Mammary epithelial cell (primary cell): ENCODE results near the gene LTBP4.

ENCODE experiments used
- EZH2 ChIP-seq: IDR thresholded peaks from 2 replicates; pipeline ENCODE4 v1.6.1; 2012; ENCODE audit warnings: low read length, inconsistent platforms, borderline replicate concordance
- TF ChIP-seq, protein P1 (sequence below), 2 donors: IDR thresholded peaks in 1 of 2; conservative IDR thresholded peaks in 1 of 2; 2 replicates each; pipeline ENCODE4 v1.5.1; 2011 to 2012; ENCODE audit warnings: inconsistent platforms in 2 of 2, low read length in 2 of 2, mild to moderate bottlenecking in 2 of 2, control low read depth in 1 of 2, low read depth in 1 of 2; ENCODE audit not compliant: insufficient read depth in 1 of 2; ENCODE audit errors: extremely low read depth in 1 of 2

DNA sequence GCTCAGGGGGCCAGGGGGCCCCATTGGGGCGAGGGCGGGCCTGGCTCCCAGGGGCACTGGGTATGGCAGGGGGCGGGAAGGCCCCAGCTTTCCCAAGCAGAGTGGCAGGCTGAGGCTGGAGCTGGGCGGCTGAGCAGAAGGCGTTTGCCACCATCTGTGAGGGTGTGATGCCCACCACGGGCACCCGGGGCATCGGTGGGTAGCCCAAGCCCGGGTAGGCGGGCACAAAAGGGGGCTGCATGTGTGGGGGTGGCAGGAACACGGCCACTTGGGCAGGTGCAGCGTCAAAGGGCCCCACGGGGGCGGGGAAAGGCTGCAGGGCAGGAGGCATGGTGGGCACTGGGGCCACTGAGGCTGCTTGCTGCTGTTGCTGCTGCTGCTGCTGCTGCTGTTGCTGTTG, 66.4 kb downstream of the LTBP4 start:
- TF ChIP-seq, protein P1, sequence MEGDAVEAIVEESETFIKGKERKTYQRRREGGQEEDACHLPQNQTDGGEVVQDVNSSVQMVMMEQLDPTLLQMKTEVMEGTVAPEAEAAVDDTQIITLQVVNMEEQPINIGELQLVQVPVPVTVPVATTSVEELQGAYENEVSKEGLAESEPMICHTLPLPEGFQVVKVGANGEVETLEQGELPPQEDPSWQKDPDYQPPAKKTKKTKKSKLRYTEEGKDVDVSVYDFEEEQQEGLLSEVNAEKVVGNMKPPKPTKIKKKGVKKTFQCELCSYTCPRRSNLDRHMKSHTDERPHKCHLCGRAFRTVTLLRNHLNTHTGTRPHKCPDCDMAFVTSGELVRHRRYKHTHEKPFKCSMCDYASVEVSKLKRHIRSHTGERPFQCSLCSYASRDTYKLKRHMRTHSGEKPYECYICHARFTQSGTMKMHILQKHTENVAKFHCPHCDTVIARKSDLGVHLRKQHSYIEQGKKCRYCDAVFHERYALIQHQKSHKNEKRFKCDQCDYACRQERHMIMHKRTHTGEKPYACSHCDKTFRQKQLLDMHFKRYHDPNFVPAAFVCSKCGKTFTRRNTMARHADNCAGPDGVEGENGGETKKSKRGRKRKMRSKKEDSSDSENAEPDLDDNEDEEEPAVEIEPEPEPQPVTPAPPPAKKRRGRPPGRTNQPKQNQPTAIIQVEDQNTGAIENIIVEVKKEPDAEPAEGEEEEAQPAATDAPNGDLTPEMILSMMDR (conservative IDR thresholded peaks at IDR 0.05 in 1 of 2, IDR thresholded peaks at IDR 0.05 in 1 of 2; ENCODE audit: extremely low read depth in 1 of 2, insufficient read depth in 1 of 2, low read depth in 1 of 2, low read length in 2 of 2): no peak
- TF ChIP-seq EZH2: no peak
